HCT116 (cell line): ENCODE measurements around the gene TNFAIP3. TPM values are rescaled to one million over a fixed set of nuclear protein-coding genes. Genes with fewer than 3 reads are reported as not detected.

Source experiments
- ATAC-seq: fragments of 200-7000 bp; cut with Tn5 transposase; 2 replicates; pipeline ENCODE4 v1.9.1; 2020; ENCODE audit warnings: mild to moderate bottlenecking, moderate library complexity
- BruUV-seq: library from RNA; stranded (reverse); fragments of 400-500 nt; replicated peaks from 2 replicates; lab custom pipeline; 2021; lab: Mats Ljungman, UMichigan
- CTCF ChIA-PET: fragments of 300-600 bp; sonication (Branson Sonifier 250); formaldehyde crosslinking; loops from one replicate; lab custom pipeline; 2021; ENCODE audit warnings: antibody characterized with exemption; lab: Charles Lee
- POLR2A ChIA-PET: fragments of 300-600, 350-600 bp; sonication (Branson Sonifier 250); formaldehyde crosslinking; loops from one replicate; lab custom pipeline; 2021; ENCODE audit warnings: antibody characterized with exemption; lab: Charles Lee
- RAD21 ChIA-PET, 2 experiments: fragments of 300-600 bp; sonication (Branson Sonifier 250); formaldehyde crosslinking; loops; one replicate each; lab custom pipeline; 2023; ENCODE audit warnings: low total read pairs in 2 of 2; ENCODE audit not compliant: uncharacterized antibody in 2 of 2, unreplicated experiment in 2 of 2, low non-redundant PET in 1 of 2; lab: Charles Lee
- DNase-seq: peaks from one replicate; pipeline ENCODE4 v3.0.0-alpha.2; 2010; ENCODE audit warnings: low read depth, low spot score
- H2AFZ ChIP-seq: fragments of 200-600 bp; shearing (Covaris generic), sonication (generic); 2 replicates; pipeline ENCODE4 v1.6.1; 2017; ENCODE audit warnings: low read depth, mixed run types, mixed read lengths, antibody characterized with exemption, low read length; ENCODE audit not compliant: poor library complexity, severe bottlenecking
- H3K27ac ChIP-seq: 2 replicates; pipeline ENCODE4 v1.5.1; 2012; ENCODE audit warnings: low read depth, low read length
- H3K27me3 ChIP-seq: fragments of 200-600 bp; sonication (generic); 2 replicates; pipeline ENCODE4 v1.6.1; 2016; ENCODE audit warnings: mixed run types, low read length, mixed read lengths; ENCODE audit not compliant: insufficient read depth
- H3K36me3 ChIP-seq, 2 experiments: fragments of 200-500 bp in 1 of 2; fragments of 200-600 bp in 1 of 2; sonication (Bioruptor generic) in 1 of 2; sonication (generic) in 1 of 2; 2 replicates each; pipeline versions ENCODE4 v1.5.1 to v1.6.1; 2014 to 2016; ENCODE audit warnings: low read length in 2 of 2, inconsistent platforms in 1 of 2, mixed read lengths in 1 of 2, mixed run types in 1 of 2; ENCODE audit not compliant: insufficient read depth in 2 of 2, control insufficient read depth in 1 of 2
- H3K4me1 ChIP-seq, 2 experiments: fragments of 200-600 bp in 1 of 2; sonication (generic) in 1 of 2; 2 replicates each; pipeline versions ENCODE4 v1.5.1 to v1.6.1; 2012 to 2017; ENCODE audit warnings: low read length in 2 of 2, inconsistent platforms in 1 of 2, mild to moderate bottlenecking in 1 of 2, mixed read lengths in 1 of 2, mixed run types in 1 of 2, moderate library complexity in 1 of 2; ENCODE audit not compliant: insufficient read depth in 2 of 2, control insufficient read depth in 1 of 2
- H3K4me2 ChIP-seq: fragments of 200-600 bp; sonication (generic); 2 replicates; pipeline ENCODE4 v1.6.1; 2017; ENCODE audit warnings: mixed run types, low read length, mixed read lengths
- H3K4me3 ChIP-seq, 2 experiments: fragments of 200-600 bp in 1 of 2; sonication (generic) in 1 of 2; replicated peaks in 1 of 2; 2 replicates each; pipeline ENCODE4 v1.5.1; 2011 to 2016; ENCODE audit warnings: low read length in 2 of 2, control low read depth in 1 of 2, low read depth in 1 of 2, mild to moderate bottlenecking in 1 of 2, mixed read lengths in 1 of 2, mixed run types in 1 of 2
- H3K79me2 ChIP-seq: fragments of 200-600 bp; sonication (generic); 2 replicates; pipeline ENCODE4 v1.6.1; 2017; ENCODE audit warnings: mild to moderate bottlenecking, mixed run types, low read length, moderate library complexity, mixed read lengths; ENCODE audit not compliant: insufficient read depth
- H3K9ac ChIP-seq: fragments of 200-600 bp; sonication (generic); 2 replicates; pipeline ENCODE4 v1.6.1; 2016; ENCODE audit warnings: low read length, mixed read lengths
- H3K9me2 ChIP-seq: fragments of 200-600 bp; sonication (generic), shearing (Covaris generic); 2 replicates; pipeline ENCODE4 v1.6.1; 2017; ENCODE audit warnings: mixed run types, mild to moderate bottlenecking, moderate library complexity; ENCODE audit not compliant: insufficient read depth
- H3K9me3 ChIP-seq, 2 experiments: fragments of 200-500 bp in 1 of 2; fragments of 200-600 bp in 1 of 2; sonication (Bioruptor generic) in 1 of 2; sonication (generic) in 1 of 2; 2 replicates each; pipeline ENCODE4 v1.6.1; 2014 to 2017; ENCODE audit warnings: low read length in 2 of 2, mixed read lengths in 2 of 2, inconsistent platforms in 1 of 2, low read depth in 1 of 2, mild to moderate bottlenecking in 1 of 2, mixed run types in 1 of 2, moderate library complexity in 1 of 2; ENCODE audit not compliant: control insufficient read depth in 1 of 2, insufficient read depth in 1 of 2
- H4K20me1 ChIP-seq: fragments of 200-600 bp; sonication (generic), shearing (Covaris generic); 2 replicates; pipeline ENCODE4 v1.6.1; 2017; ENCODE audit warnings: mixed run types, mild to moderate bottlenecking, moderate library complexity; ENCODE audit not compliant: insufficient read depth
- ATF3 ChIP-seq: IDR thresholded peaks from 2 replicates; pipeline ENCODE4 v1.6.1; 2012
- CBX3 ChIP-seq: IDR thresholded peaks from 2 replicates; pipeline ENCODE4 v1.6.1; 2012; ENCODE audit warnings: low read depth
- CEBPB ChIP-seq: IDR thresholded peaks from 2 replicates; pipeline ENCODE4 v1.6.1; 2012; ENCODE audit warnings: low read depth
- CTCF ChIP-seq, 3 experiments: fragments of 200-600 bp in 1 of 3; sonication (generic) in 1 of 3; IDR thresholded peaks in 2 of 3; conservative IDR thresholded peaks in 1 of 3; 2 replicates each; pipeline ENCODE4 v1.5.1; 2012 to 2017; ENCODE audit warnings: low read depth in 2 of 3, low read length in 2 of 3, antibody characterized with exemption in 1 of 3, borderline replicate concordance in 1 of 3, control low read depth in 1 of 3, mild to moderate bottlenecking in 1 of 3, mixed read lengths in 1 of 3, mixed run types in 1 of 3, moderate library complexity in 1 of 3; ENCODE audit not compliant: insufficient read depth in 1 of 3
- EGR1 ChIP-seq: IDR thresholded peaks from 2 replicates; pipeline ENCODE4 v1.6.1; 2012; ENCODE audit warnings: low read depth
- FOSL1 ChIP-seq: IDR thresholded peaks from 2 replicates; pipeline ENCODE4 v1.6.1; 2012; ENCODE audit warnings: low read depth
- JUND ChIP-seq: IDR thresholded peaks from 2 replicates; pipeline ENCODE4 v1.6.1; 2012
- MAX ChIP-seq: IDR thresholded peaks from 2 replicates; pipeline ENCODE4 v1.6.1; 2012
- SIN3A ChIP-seq: IDR thresholded peaks from 2 replicates; pipeline ENCODE4 v1.6.1; 2012; ENCODE audit warnings: low read depth
- SP1 ChIP-seq: IDR thresholded peaks from 2 replicates; pipeline ENCODE4 v1.6.1; 2012; ENCODE audit warnings: low read depth
- SRF ChIP-seq: IDR thresholded peaks from 2 replicates; pipeline ENCODE4 v1.6.1; 2012; ENCODE audit warnings: low read depth
- YY1 ChIP-seq: IDR thresholded peaks from 2 replicates; pipeline ENCODE4 v1.6.1; 2011; ENCODE audit warnings: low read length, low read depth, moderate library complexity, mild to moderate bottlenecking; ENCODE audit not compliant: insufficient replicate concordance; ENCODE audit errors: extremely low read depth
- ZBTB33 ChIP-seq: IDR thresholded peaks from 2 replicates; pipeline ENCODE4 v1.6.1; 2011; ENCODE audit warnings: mild to moderate bottlenecking, low read length, moderate library complexity; ENCODE audit not compliant: insufficient replicate concordance; ENCODE audit errors: extremely low read depth
- ZFX ChIP-seq: fragments of 450-650 bp; IDR thresholded peaks from 2 replicates; pipeline ENCODE4 v1.6.1; 2017
- intact Hi-C: fragments of 100-400 bp; cut with micrococcal nuclease; formaldehyde crosslinking; loops from 2 replicates; pipeline ENCODE4 v1.10.0; 2022
- total RNA-seq: library from RNA; stranded (reverse); gene quantifications from one replicate; pipeline ENCODE4 v1.2.1, GENCODE V29; 2021; ENCODE audit not compliant: unreplicated experiment

Gene TNFAIP3
- total RNA-seq, 1 experiment from 2014 or later: 4.4 TPM

GRCh38 chr6:137864812-137865508 is 2.1 kb upstream of the TNFAIP3 start:
- Histone ChIP-seq H3K4me3 (no peak overlapping the region), H3K4me1 (peaks cover 10 to 26% of the 10 kb centered on the region in 2 experiments; a peak in 3 of 4 replicates), H3K36me3 (no peaks in the 10 kb centered on the region), H4K20me1 (no peaks in the 10 kb centered on the region), H3K79me2 (no peaks in the 10 kb centered on the region), H3K4me2 (no peak overlapping the region), H3K9me3 (no peaks in the 10 kb centered on the region), H3K27ac (no peak overlapping the region), H2AFZ (no peak overlapping the region), H3K9ac (no peak overlapping the region), H3K9me2 (no peaks in the 10 kb centered on the region), H3K27me3 (no peaks in the 10 kb centered on the region)
- ATAC-seq (no peak), DNase-seq (no peak)
- POLR2A ChIA-PET: no interaction called here
- TF ChIP-seq CTCF (IDR thresholded peaks at IDR 0.05 in 2 of 3, conservative IDR thresholded peaks at IDR 0.05 in 1 of 3; ENCODE audit: borderline replicate concordance in 1 of 3, insufficient read depth in 1 of 3, low read depth in 2 of 3, low read length in 2 of 3) (0 out of 6 replicates have a peak, but pooled peaks of 1 of the 3 experiments have one; percentile 7), SRF (no peak)
- CTCF ChIA-PET: interaction anchor here (0.6 kb wide), 1 partner anchor 157 kb away, joined by 3 read pairs; no protein-coding TSS in a partner anchor
- RAD21 ChIA-PET: no interaction called here
- intact Hi-C loops: loop anchor here (5.0 kb wide), 1 partner anchor 242 kb away; the partner anchor contains the start of gene PERP
- BruUV-seq: no TSS peak

GRCh38 chr6:137866200-137866913 is 702 bp upstream of the TNFAIP3 start:
- ChIA-PET POLR2A (no interaction called here), RAD21 (interaction anchor here (0.6 kb wide), 2 partner anchors 39 to 66 kb away, joined by 3 read pairs; no protein-coding TSS in a partner anchor), CTCF (interaction anchor here (0.6 to 2.2 kb wide), 11 partner anchors 11 to 161 kb away, joined by 3 to 8 read pairs (median 4); no protein-coding TSS in a partner anchor)
- no peaks in the 10 kb centered on the region for H3K79me2 ChIP-seq
- peak; percentile 44 for ATAC-seq
- H3K27me3 ChIP-seq: no peaks in the 10 kb centered on the region
- peak overlapping the region; percentile 80 for H3K4me2 ChIP-seq
- peak overlapping the region; percentile 11 for H2AFZ ChIP-seq
- H3K4me1 ChIP-seq: peaks cover 10 to 26% of the 10 kb centered on the region in 2 experiments; a peak in 3 of 4 replicates
- BruUV-seq: TSS peak; percentile 85
- H3K4me3 ChIP-seq: peak overlapping the region; percentile 44 to 54
- no peak for DNase-seq
- no peaks in the 10 kb centered on the region for H3K9me3 ChIP-seq
- H3K9me2 ChIP-seq: no peaks in the 10 kb centered on the region
- no peaks in the 10 kb centered on the region for H3K36me3 ChIP-seq
- intact Hi-C loops: loop anchor here (2.0 to 5.0 kb wide), 2 partner anchors 66 to 241 kb away; partner anchors contain the start of gene PERP
- H4K20me1 ChIP-seq: no peaks in the 10 kb centered on the region
- H3K9ac ChIP-seq: peak overlapping the region; percentile 44
- H3K27ac ChIP-seq: no peak overlapping the region
- TF ChIP-seq ATF3 (no peak), SP1 (no peak), MAX (no peak), CBX3 (no peak), YY1 (peak; percentile 6), ZBTB33 (no peak), ZFX (no peak), SIN3A (no peak), JUND (no peak), EGR1 (peak; percentile 79), CEBPB (no peak), FOSL1 (no peak)
